ENCODE results near the gene WAS.
"Not testable (repeated sequence)": the region's sequence is repeated elsewhere in the genome, so short reads cannot be mapped to it uniquely, and the experiment has no call there.

The WAS gene

GRCh38 chrX:48683411-48683982, at the start of gene WAS:
WAS (plus strand) TSS chrX:48683799; CDS start chrX:48683854, 55 bp downstream.
- no peak for DNase-seq

- DNase-seq = no peak
These were observed 47.3 kb upstream of the WAS start for GRCh38 chrX:48636301-48636700.

GRCh38 chrX:48636776-48637175, 46.8 kb upstream of the WAS start:
- no peak for DNase-seq

- DNase-seq = no peak
These were observed 37.9 kb upstream of the WAS start for GRCh38 chrX:48645669-48646068.

GRCh38 chrX:48648336-48648751, 35.3 kb upstream of the WAS start:
- no peak for DNase-seq

GRCh38 chrX:48649102-48649501, 34.5 kb upstream of the WAS start:
- no peak for DNase-seq

- DNase-seq = not testable (repeated sequence)
These were observed 31.5 kb upstream of the WAS start for GRCh38 chrX:48652055-48652579.

- not testable (repeated sequence) for DNase-seq
These were observed 28.9 kb upstream of the WAS start for GRCh38 chrX:48654746-48655145.

- DNase-seq = not testable (repeated sequence)
These were observed 23.9 kb upstream of the WAS start for GRCh38 chrX:48659686-48660085.

- DNase-seq = no peak
These were observed 20.4 kb upstream of the WAS start for GRCh38 chrX:48663241-48663640.

GRCh38 chrX:48664156-48664555, 19.4 kb upstream of the WAS start:
- no peak for DNase-seq

GRCh38 chrX:48665991-48666390, 17.6 kb upstream of the WAS start:
- DNase-seq = no peak

GRCh38 chrX:48666649-48667048, 16.9 kb upstream of the WAS start:
- DNase-seq = no peak

- DNase-seq = no peak
These were observed 16.1 kb upstream of the WAS start for GRCh38 chrX:48667509-48667908.

GRCh38 chrX:48668187-48668586, 15.4 kb upstream of the WAS start:
- DNase-seq = not testable (repeated sequence)

GRCh38 chrX:48676106-48676892, 7.3 kb upstream of the WAS start:
- DNase-seq = peak; percentile 44

- no peak for DNase-seq
These were observed 6.7 kb upstream of the WAS start for GRCh38 chrX:48676893-48677270.

GRCh38 chrX:48677516-48677915, 6.1 kb upstream of the WAS start:
- DNase-seq = no peak

GRCh38 chrX:48680467-48680866, 3.1 kb upstream of the WAS start:
- not testable (repeated sequence) for DNase-seq

GRCh38 chrX:48680925-48681324, 2.7 kb upstream of the WAS start:
- not testable (repeated sequence) for DNase-seq

- no peak for DNase-seq
These were observed 1.9 kb upstream of the WAS start for GRCh38 chrX:48681539-48682183.

GRCh38 chrX:48682795-48683194, 804 bp upstream of the WAS start:
- DNase-seq = not testable (repeated sequence)

- no peak for DNase-seq
These were observed 535 bp downstream of the WAS start for GRCh38 chrX:48684134-48684533.

- no peak for DNase-seq
These were observed 1.8 kb downstream of the WAS start for GRCh38 chrX:48685416-48685815.
